ENCODE data around the gene SEPHS1.

DNA sequence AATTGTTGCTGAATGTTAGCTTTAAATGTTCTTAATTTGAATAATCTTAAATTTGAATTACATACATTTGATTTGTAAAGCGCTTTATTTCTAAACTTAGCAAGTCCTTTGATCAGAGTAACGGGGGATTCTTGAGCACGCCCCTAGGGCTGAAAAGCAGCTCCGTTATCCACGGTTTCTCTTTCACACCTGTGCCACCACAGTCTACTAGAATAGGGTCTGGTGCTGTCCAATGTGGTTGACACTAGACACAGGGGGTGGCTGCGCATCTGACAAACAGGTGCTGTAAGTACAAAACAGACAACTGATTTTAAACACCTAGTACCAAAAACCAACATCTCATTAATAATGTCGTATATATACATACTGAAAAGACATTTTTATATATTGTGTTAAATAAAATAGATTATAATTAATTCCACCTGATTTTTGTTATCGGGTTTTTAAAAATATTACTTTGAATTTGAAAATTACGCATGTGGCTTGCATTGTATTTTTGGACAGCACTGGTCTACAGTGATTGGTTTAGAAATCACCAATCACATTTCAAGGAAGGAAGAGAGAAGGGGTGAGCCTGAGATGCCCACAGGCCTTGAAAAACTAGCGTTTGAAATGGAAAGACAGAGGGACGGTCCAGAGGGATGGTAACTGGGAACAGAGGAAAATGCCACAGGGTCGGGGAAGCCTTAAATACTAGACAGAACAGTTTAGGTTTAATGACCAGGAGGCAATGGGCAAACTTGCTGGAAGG lies 7.3 kb downstream of the SEPHS1 start:
- TF ChIP-seq, protein P1, sequence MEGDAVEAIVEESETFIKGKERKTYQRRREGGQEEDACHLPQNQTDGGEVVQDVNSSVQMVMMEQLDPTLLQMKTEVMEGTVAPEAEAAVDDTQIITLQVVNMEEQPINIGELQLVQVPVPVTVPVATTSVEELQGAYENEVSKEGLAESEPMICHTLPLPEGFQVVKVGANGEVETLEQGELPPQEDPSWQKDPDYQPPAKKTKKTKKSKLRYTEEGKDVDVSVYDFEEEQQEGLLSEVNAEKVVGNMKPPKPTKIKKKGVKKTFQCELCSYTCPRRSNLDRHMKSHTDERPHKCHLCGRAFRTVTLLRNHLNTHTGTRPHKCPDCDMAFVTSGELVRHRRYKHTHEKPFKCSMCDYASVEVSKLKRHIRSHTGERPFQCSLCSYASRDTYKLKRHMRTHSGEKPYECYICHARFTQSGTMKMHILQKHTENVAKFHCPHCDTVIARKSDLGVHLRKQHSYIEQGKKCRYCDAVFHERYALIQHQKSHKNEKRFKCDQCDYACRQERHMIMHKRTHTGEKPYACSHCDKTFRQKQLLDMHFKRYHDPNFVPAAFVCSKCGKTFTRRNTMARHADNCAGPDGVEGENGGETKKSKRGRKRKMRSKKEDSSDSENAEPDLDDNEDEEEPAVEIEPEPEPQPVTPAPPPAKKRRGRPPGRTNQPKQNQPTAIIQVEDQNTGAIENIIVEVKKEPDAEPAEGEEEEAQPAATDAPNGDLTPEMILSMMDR (IDR thresholded peaks at IDR 0.05) = no peak
- TF ChIP-seq CREM (CRISPR knock-in tag; IDR thresholded peaks at IDR 0.05) (no peak), ESRRA (CRISPR knock-in tag; IDR thresholded peaks at IDR 0.05; ENCODE audit: borderline replicate concordance) (no peak), NFATC4 (CRISPR knock-in tag; IDR thresholded peaks at IDR 0.05) (no peak), SMAD4 (CRISPR knock-in tag; IDR thresholded peaks at IDR 0.05) (no peak)
- TF ChIP-seq, protein P2, sequence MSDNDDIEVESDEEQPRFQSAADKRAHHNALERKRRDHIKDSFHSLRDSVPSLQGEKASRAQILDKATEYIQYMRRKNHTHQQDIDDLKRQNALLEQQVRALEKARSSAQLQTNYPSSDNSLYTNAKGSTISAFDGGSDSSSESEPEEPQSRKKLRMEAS (CRISPR knock-in tag; IDR thresholded peaks at IDR 0.05) = no peak
- TF ChIP-seq, protein P3, sequence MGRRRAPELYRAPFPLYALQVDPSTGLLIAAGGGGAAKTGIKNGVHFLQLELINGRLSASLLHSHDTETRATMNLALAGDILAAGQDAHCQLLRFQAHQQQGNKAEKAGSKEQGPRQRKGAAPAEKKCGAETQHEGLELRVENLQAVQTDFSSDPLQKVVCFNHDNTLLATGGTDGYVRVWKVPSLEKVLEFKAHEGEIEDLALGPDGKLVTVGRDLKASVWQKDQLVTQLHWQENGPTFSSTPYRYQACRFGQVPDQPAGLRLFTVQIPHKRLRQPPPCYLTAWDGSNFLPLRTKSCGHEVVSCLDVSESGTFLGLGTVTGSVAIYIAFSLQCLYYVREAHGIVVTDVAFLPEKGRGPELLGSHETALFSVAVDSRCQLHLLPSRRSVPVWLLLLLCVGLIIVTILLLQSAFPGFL (CRISPR knock-in tag; IDR thresholded peaks at IDR 0.05; ENCODE audit: borderline replicate concordance) = no peak
- TF ChIP-seq, protein P4, sequence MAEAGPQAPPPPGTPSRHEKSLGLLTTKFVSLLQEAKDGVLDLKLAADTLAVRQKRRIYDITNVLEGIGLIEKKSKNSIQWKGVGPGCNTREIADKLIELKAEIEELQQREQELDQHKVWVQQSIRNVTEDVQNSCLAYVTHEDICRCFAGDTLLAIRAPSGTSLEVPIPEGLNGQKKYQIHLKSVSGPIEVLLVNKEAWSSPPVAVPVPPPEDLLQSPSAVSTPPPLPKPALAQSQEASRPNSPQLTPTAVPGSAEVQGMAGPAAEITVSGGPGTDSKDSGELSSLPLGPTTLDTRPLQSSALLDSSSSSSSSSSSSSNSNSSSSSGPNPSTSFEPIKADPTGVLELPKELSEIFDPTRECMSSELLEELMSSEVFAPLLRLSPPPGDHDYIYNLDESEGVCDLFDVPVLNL (CRISPR knock-in tag; IDR thresholded peaks at IDR 0.05; ENCODE audit: borderline replicate concordance, low read depth) = no peak
- TF ChIP-seq, protein P5, sequence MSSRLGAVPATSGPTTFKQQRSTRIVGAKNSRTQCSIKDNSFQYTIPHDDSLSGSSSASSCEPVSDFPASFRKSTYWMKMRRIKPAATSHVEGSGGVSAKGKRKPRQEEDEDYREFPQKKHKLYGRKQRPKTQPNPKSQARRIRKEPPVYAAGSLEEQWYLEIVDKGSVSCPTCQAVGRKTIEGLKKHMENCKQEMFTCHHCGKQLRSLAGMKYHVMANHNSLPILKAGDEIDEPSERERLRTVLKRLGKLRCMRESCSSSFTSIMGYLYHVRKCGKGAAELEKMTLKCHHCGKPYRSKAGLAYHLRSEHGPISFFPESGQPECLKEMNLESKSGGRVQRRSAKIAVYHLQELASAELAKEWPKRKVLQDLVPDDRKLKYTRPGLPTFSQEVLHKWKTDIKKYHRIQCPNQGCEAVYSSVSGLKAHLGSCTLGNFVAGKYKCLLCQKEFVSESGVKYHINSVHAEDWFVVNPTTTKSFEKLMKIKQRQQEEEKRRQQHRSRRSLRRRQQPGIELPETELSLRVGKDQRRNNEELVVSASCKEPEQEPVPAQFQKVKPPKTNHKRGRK (CRISPR knock-in tag; IDR thresholded peaks at IDR 0.05; ENCODE audit: borderline replicate concordance) = no peak
